Smooth muscle cell (in vitro differentiated cells): ENCODE measurements around the gene CNTN4. TPM values are rescaled to one million over a fixed set of nuclear protein-coding genes. Genes with fewer than 3 reads are reported as not detected.

Experiments used
- DNase-seq: peaks from one replicate; lab custom pipeline; 2025; ENCODE audit not compliant: unreplicated experiment; lab: John Stamatoyannopoulos, UW
- H2AFZ ChIP-seq: fragments of 200-600 bp; sonication (generic); 2 replicates; pipeline ENCODE4 v1.6.0; 2016; ENCODE audit warnings: antibody characterized with exemption, low read depth, mild to moderate bottlenecking
- H3F3A ChIP-seq: fragments of 200-600 bp; sonication (generic); 2 replicates; pipeline ENCODE4 v1.6.0; 2017; ENCODE audit warnings: antibody characterized with exemption, low read depth
- H3K27ac ChIP-seq: fragments of 200-600 bp; sonication (generic); 2 replicates; pipeline ENCODE4 v1.5.1; 2016; ENCODE audit warnings: low read depth, mild to moderate bottlenecking
- H3K27me3 ChIP-seq: fragments of 200-600 bp; sonication (generic); 2 replicates; pipeline ENCODE4 v1.6.1; 2016; ENCODE audit warnings: low read depth, mild to moderate bottlenecking
- H3K36me3 ChIP-seq: fragments of 200-600 bp; sonication (generic); 2 replicates; pipeline ENCODE4 v1.5.1; 2016; ENCODE audit warnings: low read depth
- H3K4me1 ChIP-seq: fragments of 200-600 bp; sonication (generic); 2 replicates; pipeline ENCODE4 v1.5.1; 2016; ENCODE audit warnings: low read depth
- H3K4me2 ChIP-seq: fragments of 200-600 bp; sonication (generic); 2 replicates; pipeline ENCODE4 v1.6.0; 2016; ENCODE audit warnings: mild to moderate bottlenecking
- H3K4me3 ChIP-seq: fragments of 200-600 bp; sonication (generic); 2 replicates; pipeline ENCODE4 v1.5.1; 2016; ENCODE audit warnings: mild to moderate bottlenecking
- H3K79me2 ChIP-seq: fragments of 200-600 bp; sonication (generic); 2 replicates; pipeline ENCODE4 v1.6.0; 2016; ENCODE audit warnings: low read depth, mild to moderate bottlenecking
- H3K9ac ChIP-seq: fragments of 200-600 bp; sonication (generic); 2 replicates; pipeline ENCODE4 v1.6.0; 2016; ENCODE audit warnings: low read depth
- H3K9me3 ChIP-seq: fragments of 200-600 bp; sonication (generic); replicated peaks from 2 replicates; pipeline ENCODE4 v1.5.1; 2016; ENCODE audit warnings: low read depth
- H4K20me1 ChIP-seq: fragments of 200-600 bp; sonication (generic); 2 replicates; pipeline ENCODE4 v1.6.0; 2016; ENCODE audit warnings: low read depth
- CTCF ChIP-seq: fragments of 200-600 bp; sonication (generic); IDR thresholded peaks from 2 replicates; pipeline ENCODE4 v1.5.1; 2017; ENCODE audit warnings: borderline replicate concordance, mild to moderate bottlenecking, antibody characterized with exemption; ENCODE audit not compliant: insufficient read depth, poor library complexity, severe bottlenecking
- WGBS: methylation state at CpG from one replicate; pipeline ENCODE4 v1.1.7; 2016; ENCODE audit warnings: low lambda C conversion rate; 5-methylcytosine and 5-hydroxymethylcytosine counted together
- polyA plus RNA-seq: library from polyadenylated mRNA; unstranded; fragments of >200 nt; fragmentation: Nextera tagmentation; extraction: Ambion mirVana; gene quantifications from 2 replicates; pipeline ENCODE4 v1.2.1, GENCODE V29; 2016
- total RNA-seq: library from RNA; depleted of rRNA; stranded (reverse); fragments of >200 nt; gene quantifications from 2 replicates; pipeline ENCODE4 v1.2.3, GENCODE V29; 2014

CNTN4 gene
- total and polyA plus RNA-seq, 2 experiments from 2014 or later = 12.1 to 15.8 TPM

GRCh38 chr3:2957115-2957514 is 858.4 kb downstream of the CNTN4 start:
- WGBS = 88% methylated on average over 3 of the region's 3 CpGs
- Histone ChIP-seq H3K4me1 (peaks cover 15% of the 10 kb centered on the region), H3K4me2 (no peak overlapping the region), H3K79me2 (no peaks in the 10 kb centered on the region), H3F3A (peaks cover 12% of the 10 kb centered on the region), H3K9me3 (no peaks in the 10 kb centered on the region), H3K27ac (no peak overlapping the region), H2AFZ (no peak overlapping the region), H3K9ac (no peak overlapping the region), H4K20me1 (no peaks in the 10 kb centered on the region), H3K36me3 (no peaks in the 10 kb centered on the region), H3K4me3 (no peak overlapping the region), H3K27me3 (no peaks in the 10 kb centered on the region)
- DNase-seq = no peak
- TF ChIP-seq CTCF = no peak

DNA sequence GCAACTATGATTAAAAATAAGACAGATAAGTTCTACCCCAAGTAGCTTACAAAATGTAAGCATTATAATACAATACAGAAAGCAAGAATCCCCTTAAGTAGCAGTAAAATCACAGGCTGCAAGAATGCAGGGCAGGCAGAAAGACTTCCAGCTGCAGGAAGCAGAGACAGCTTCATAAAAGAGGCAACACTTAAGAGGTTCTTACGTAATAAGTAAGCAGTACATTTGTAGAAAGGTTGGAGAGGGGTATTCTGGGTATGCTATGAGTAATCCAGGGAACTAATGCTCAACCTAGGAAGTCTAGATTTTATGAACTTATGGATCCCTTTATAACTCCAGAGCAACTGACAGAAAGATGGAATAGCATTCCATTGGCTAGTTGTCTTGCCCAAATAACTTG is 859.9 kb downstream of the CNTN4 start:
- peaks cover 12% of the 10 kb centered on the region for H3F3A ChIP-seq
- no peak overlapping the region for H3K4me3 ChIP-seq
- WGBS = 8% methylated on average over 1 of the region's 1 CpG
- no peak overlapping the region for H3K9ac ChIP-seq
- H3K4me2 ChIP-seq = peak overlapping the region; percentile 68
- no peaks in the 10 kb centered on the region for H3K79me2 ChIP-seq
- no peaks in the 10 kb centered on the region for H3K36me3 ChIP-seq
- H4K20me1 ChIP-seq = no peaks in the 10 kb centered on the region
- H3K27ac ChIP-seq = no peak overlapping the region
- TF ChIP-seq CTCF = no peak
- peaks cover 19% of the 10 kb centered on the region for H3K4me1 ChIP-seq
- peak overlapping the region; percentile 33 for H2AFZ ChIP-seq
- H3K9me3 ChIP-seq = no peaks in the 10 kb centered on the region
- no peaks in the 10 kb centered on the region for H3K27me3 ChIP-seq
- no peak for DNase-seq

GRCh38 chr3:2961576-2961975 is 862.9 kb downstream of the CNTN4 start:
- Histone ChIP-seq H3K79me2 (no peaks in the 10 kb centered on the region), H3F3A (peaks cover 12% of the 10 kb centered on the region), H3K4me1 (peaks cover 19% of the 10 kb centered on the region), H3K27me3 (no peaks in the 10 kb centered on the region), H3K36me3 (no peaks in the 10 kb centered on the region), H3K4me3 (no peak overlapping the region), H3K4me2 (no peak overlapping the region), H4K20me1 (no peaks in the 10 kb centered on the region), H3K9me3 (no peaks in the 10 kb centered on the region), H3K9ac (no peak overlapping the region), H2AFZ (no peak overlapping the region), H3K27ac (no peak overlapping the region)
- 43% methylated on average over 1 of the region's 1 CpG for WGBS
- no peak for DNase-seq
- no peak for TF ChIP-seq CTCF

- H3K27ac ChIP-seq = peak overlapping the region; percentile 42
- TF ChIP-seq CTCF = no peak
- H3K4me1 ChIP-seq = peaks cover 4% of the 10 kb centered on the region
- H3K79me2 ChIP-seq = no peaks in the 10 kb centered on the region
- 37% methylated on average over 2 of the region's 2 CpGs for WGBS
- H3K27me3 ChIP-seq = no peaks in the 10 kb centered on the region
- peaks cover 6% of the 10 kb centered on the region for H3F3A ChIP-seq
- no peaks in the 10 kb centered on the region for H3K36me3 ChIP-seq
- no peaks in the 10 kb centered on the region for H4K20me1 ChIP-seq
- H2AFZ ChIP-seq = no peak overlapping the region
- no peak for DNase-seq
- H3K4me2 ChIP-seq = peak overlapping the region; percentile 49
- no peak overlapping the region for H3K4me3 ChIP-seq
- H3K9ac ChIP-seq = no peak overlapping the region
- no peaks in the 10 kb centered on the region for H3K9me3 ChIP-seq
Measured at GRCh38 chr3:2967871-2968270, 869.2 kb downstream of the CNTN4 start.
